HG03060 (cell line): ENCODE results near the gene CWF19L2.
"Not testable (repeated sequence)": the region's sequence is repeated elsewhere in the genome, so short reads cannot be mapped to it uniquely, and the experiment has no call there.

Experiments used
- ATAC-seq: cut with Tn5 transposase; IDR thresholded peaks from one replicate; pipeline ENCODE4 v1.9.1; 2021; ENCODE audit warnings: low read depth, moderate number of reproducible peaks; ENCODE audit not compliant: unreplicated experiment

Gene CWF19L2

DNA sequence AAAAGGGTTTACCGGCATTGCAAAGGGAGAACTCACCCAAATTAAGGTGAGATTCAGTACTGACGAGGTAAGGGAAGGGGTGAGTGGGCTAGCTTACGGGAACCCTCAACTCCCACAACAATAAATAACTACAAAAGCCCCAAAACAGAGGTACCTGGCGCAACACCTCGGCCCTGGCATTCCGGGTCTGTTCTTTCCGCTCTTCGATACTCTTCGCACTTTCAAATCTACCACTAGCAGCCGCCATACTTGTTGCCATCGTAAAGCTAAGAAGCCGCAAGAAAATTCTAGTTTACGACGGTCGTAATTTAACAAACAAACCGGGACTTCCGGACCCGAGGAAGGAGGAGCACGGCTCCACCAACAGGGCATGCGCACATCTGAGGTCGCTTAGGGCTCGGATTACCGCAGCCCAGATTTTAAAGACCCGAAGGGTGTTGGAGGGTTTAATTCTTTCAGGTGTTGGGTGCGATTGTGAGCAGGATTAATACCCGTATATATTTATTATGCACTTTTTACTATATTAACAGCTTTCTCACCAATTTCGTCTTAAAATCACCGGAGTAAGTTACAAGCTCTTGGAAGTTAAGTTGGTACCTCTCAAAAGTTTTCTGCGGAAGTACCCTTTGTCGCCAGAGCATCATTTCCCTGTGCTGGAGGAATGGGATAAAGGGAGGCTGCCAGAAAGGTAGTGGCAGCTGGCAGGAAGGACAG is at the start of gene CWF19L2:
Gene CWF19L2 (minus strand): TSS at position 268 of the 714 bp plus-strand sequence. CDS start 9 bp downstream, at position 259.
- ATAC-seq, result peak; percentile 91

DNA sequence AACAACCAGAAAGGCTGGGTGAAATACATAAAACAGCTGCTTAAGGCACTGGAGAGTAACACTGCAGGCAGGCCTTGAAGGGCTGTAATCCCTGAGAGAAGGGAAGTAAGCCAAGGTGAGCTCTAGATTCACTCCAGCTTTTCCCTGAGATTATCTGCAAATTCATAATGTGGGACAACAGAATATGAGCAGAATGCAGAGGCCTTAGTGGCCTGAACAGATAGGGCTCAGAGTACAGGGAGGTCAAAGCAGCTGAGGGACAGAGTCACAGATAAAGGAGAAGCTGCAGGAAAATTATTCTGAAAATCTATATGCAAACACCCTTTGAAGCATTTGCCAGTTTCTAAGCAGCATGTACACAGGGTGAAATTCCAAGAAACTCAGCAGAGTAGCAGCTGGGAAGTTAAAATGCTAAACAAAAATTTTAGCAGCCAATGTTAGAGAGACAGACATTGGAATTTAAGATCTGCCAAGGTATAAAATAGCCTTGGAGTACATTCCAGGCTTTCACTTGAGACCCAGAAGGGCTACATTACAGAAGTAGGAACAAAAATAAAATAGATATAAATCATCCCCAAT is 48.1 kb upstream of the CWF19L2 start:
- no peak for ATAC-seq

GRCh38 chr11:107504981-107505380 is 47.4 kb upstream of the CWF19L2 start:
- ATAC-seq, result no peak

DNA sequence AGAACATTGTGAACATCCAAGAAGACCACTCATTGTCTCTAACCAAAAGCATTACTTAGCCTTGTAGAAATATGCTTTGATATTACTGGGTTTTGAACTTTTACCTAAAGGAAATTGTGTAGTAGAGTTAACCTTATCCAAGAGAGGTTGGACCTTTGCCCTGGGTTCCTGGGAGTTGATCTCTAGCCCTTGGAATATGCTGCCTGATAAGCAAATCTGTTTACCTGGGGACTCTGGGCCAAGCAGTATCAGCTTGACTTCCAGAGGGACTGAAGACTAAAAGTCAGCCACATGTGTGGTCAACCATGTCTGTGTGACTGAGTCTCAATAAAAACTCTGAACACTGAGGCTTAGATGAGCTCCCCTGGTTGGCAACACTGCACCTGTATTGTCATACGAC is 44.1 kb upstream of the CWF19L2 start:
- ATAC-seq, result no peak

DNA sequence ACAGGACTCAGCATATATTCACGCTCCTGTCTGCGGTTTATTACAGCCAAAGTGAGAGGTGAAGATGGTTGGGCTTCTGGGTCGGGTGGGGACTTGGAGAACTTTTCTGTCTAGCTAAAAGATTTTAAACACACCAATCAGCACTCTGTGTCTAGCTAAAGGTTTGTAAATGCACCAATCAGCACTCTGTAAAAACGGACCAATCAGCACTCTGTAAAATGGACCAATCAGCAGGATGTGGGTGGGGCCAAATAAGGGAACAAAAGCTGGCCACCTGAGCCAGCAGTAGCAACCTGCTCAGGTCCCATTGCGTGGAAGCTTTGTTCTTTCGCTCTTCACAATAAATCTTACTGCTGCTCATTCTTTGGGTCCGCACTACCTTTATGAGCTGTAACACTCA is 39.7 kb upstream of the CWF19L2 start:
- not testable (repeated sequence) for ATAC-seq

DNA sequence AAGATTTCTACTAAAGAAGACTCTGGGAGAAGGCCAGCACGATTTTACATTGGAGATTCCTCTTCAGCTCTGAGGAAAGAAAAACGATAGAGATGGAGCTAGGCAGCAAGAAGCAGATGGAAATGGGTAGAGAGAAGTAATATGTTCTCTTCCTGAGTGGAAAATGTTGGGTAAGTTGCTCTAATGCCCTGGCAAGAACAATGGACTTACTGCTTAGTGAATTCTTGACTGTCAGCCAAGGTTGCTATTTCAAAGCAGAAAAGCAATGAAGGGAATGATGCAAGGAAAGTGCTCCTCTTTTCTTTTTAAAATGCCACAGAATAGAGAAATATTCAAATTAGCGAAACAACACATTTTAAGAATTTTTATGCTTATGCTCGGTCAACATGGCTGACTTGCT is 38.4 kb upstream of the CWF19L2 start:
- no peak for ATAC-seq

GRCh38 chr11:107494055-107494454 is 36.4 kb upstream of the CWF19L2 start:
- ATAC-seq, result no peak

DNA sequence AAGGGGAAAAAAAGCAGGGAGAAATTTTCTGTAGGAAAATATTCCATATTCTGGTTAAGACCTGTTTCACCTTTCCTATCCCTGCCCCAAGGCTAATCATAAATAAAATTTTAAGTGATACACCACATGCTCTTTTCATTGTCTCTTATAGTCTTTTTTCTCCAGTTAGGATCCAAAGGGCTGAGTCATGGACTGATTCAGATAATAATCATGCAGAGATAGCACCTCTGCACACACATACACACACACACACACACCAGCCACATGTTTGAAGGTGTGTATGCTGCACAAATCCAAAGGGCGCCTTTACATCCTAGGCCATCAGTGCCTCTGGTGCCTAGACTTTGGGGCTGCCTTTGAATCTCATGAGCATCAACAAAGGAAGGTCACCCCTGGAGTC is 35.5 kb upstream of the CWF19L2 start:
- no peak for ATAC-seq

DNA sequence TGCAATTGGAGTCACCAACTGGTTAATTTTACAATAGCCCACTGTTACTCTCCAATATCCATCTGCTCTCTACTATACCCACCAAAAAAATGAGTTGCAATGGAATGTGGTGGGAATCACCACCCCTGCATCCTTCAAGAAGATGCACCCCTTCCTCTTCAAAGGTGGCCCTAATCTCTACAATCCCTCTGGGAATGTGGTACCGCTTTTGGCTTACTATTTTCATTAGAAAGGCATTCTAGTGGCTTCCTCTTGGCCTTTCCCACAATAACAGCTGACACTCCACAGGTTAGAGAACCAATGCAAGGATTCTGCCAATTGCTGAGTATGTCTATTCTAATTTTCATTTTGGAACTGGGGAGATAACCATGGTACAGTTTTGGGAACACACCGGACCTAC is 33.2 kb upstream of the CWF19L2 start:
- no peak for ATAC-seq

GRCh38 chr11:107482234-107482633 is 24.6 kb upstream of the CWF19L2 start:
- no peak for ATAC-seq

DNA sequence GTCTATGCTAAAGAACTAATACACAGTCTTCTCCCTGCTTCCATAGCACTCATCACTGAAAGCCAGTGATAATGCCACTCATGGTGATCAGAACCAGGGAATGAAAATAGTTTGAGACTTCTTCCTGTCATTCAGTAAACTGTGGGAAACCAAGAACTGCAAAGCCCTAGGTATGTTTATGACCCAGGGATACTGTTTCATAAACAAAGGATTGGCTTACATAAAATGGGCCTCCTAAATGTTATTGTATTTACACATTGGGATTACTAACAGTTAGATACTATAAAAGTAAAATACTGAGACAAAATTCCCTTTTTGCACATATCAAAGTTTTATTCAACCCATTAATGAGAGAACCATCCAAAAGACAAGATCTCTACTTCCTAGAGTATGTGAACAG is 21.3 kb upstream of the CWF19L2 start:
- ATAC-seq, result no peak

GRCh38 chr11:107477820-107478219 is 20.2 kb upstream of the CWF19L2 start:
- ATAC-seq, result no peak

- ATAC-seq, result no peak
Measured at GRCh38 chr11:107473792-107474191, 16.2 kb upstream of the CWF19L2 start.

DNA sequence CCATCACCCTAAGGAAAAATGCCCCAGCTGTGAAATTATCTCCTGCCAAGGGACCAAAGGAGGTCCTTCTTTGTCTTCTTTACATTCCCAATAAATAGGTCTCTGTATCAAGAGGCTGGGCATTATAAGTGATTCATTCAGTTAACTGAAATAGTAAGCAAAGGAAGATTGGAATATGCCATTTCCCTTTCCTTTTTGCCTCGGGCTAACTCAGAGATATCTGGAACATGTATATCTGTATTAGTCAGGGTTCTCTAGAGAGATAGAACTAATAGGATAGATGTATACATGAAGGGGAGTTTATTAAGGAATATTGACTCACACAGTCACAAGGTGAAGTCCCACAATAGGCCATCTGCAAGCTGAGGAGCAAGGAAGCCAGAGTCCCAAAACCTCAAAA is 15.3 kb upstream of the CWF19L2 start:
- no peak for ATAC-seq

DNA sequence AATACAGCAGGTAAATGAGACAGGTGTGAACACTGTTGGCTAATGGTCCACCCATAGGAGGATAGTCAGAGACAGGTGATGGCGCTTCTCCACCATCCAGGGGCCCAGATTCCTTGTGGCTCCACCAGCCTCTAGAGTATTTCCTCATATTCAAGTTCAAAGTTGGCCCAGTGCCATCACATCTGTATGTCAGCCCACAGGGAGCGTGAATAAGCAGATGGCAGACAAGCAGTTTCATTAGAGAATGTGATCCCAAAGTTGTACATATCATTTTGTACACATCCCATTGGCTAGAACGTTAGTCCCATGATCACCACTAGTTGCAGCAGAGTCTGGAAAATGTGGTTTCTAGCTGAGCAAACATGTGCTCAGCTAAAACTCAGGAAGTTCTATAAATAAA is 11.0 kb upstream of the CWF19L2 start:
- no peak for ATAC-seq

DNA sequence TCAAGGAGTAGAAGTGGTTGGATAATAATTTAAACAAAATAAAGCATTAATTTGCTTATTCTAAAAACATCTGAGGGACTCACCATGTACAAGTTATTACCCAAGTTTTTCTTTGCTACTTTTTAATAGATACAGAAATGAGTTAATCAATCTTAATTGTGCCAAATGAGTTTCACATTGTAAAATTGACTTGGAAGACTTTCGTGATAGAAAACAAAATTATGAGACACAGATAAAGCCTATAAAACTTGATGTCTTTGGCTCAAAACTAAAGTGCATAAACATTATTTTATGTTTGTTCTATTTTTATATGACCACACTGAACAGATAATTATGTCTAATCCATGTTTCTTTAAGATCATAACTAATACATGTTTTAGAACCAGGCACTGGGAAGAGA is 10.1 kb upstream of the CWF19L2 start:
- ATAC-seq, result no peak

DNA sequence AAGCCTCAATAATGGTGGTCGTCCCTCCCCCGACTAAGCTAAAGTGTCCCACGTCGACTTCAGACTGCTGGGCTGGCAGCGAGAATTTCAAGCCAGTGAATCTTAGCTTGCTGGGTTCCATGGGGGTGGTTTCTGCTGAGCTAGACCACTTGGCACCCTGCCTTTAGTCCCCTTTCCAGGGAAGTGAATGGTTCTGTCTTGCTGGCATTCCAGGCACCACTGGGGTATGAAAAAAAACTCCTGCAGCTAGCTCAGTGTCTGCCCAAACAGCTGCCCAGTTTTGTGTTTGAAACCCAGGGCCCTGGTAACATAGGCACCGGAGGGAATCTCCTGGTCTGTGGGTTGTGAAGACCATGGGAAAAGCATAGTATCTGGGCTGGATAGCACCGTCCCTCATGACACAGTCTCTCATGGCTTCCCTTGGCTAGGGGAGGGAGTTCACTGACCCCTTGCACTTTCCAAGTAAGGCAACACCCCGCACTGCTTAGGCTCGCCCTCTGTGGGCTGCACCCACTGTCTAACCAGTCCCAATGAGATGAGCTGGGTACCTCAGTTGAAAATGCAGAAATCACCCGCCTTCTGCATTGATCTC is 8.7 kb upstream of the CWF19L2 start:
- not testable (repeated sequence) for ATAC-seq

DNA sequence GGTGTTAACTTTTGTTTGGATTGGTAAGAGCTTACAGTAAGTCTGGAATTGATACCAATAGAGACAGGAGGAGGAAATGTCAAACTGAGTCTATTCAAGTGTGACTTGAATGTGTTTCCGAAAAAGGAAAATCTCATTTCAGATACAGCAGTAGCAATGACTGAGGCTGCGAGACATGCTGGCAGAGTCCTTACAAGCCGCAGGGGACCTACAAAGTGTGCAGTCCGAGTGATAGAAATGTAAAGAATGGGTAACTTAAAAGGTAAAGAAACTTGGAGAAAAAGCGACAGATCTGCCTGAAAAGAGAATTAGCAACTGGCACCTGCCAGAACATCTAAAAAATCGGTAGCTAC is 444 bp downstream of the CWF19L2 start:
- no peak for ATAC-seq

GRCh38 chr11:107453594-107454286 is 3.9 kb downstream of the CWF19L2 start:
- ATAC-seq, result no peak

DNA sequence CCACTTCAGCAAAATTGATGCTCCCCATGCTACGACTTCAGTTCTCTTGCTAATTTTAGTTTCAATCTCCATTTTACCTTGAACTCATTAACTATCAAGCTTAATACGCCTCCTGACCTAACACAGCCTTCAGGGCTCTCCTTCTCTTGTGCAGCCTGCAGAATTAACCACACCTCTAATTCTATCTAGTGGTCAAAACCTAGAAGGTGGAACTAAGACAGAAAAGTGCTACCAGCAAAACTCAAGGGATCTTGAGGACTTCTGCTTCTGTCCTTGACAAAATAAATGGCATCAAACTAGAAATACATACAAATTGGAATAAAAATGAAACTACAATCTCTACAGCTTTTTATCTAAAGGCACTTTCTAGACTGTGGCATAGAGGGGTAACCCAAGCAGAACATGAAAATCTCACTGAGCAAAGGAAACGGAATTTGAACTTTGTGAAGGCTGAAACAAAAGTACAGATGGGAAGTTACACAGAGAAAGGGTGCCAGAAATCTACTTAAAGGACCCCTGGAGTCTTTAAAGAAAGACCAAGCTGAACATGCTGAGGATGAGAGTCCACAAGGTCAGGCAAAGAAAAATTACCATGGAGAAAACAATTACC is 10.7 kb downstream of the CWF19L2 start:
- no peak for ATAC-seq

- ATAC-seq, result no peak
Measured at GRCh38 chr11:107442715-107443215, 14.9 kb downstream of the CWF19L2 start.
